ENCODE measurements around the gene FXYD5. TPM values are rescaled to one million over a fixed set of nuclear protein-coding genes. Genes with fewer than 3 reads are reported as not detected.
A peak's percentile ranks its signal among the peaks of the same experiment; 100 is the strongest.

Gene FXYD5
- total RNA-seq, 1 experiment from 2014 or later, result 100 TPM

- H3K27me3 ChIP-seq (ENCODE audit: insufficient read depth, low read length), result no peaks in the 10 kb centered on the region
- H2BK5ac ChIP-seq (ENCODE audit: insufficient read length, low read length), result no peak overlapping the region
- H3K79me1 ChIP-seq (ENCODE audit: insufficient read depth, low read depth, low read length, poor library complexity, severe bottlenecking), result no peaks in the 10 kb centered on the region
- H3K4me1 Mint-ChIP-seq, result peaks cover 21 to 26% of the 10 kb centered on the region in 2 experiments; a peak in 3 of 4 replicates
- DNase-seq, result peak; percentile 51
- no peaks in the 10 kb centered on the region for H3K9me3 Mint-ChIP-seq
- no peak overlapping the region for H3K23ac ChIP-seq (ENCODE audit: insufficient read length, low read depth, low read length)
- no peak overlapping the region for H3K18ac ChIP-seq (ENCODE audit: insufficient read length, low read depth, low read length)
- H2AFZ ChIP-seq (ENCODE audit: low read length), result no peak overlapping the region
- H2BK20ac ChIP-seq (ENCODE audit: low read depth, low read length, poor library complexity, severe bottlenecking), result no peak overlapping the region
- no peak for TF ChIP-seq CTCF (conservative IDR thresholded peaks at IDR 0.05)
- no peak overlapping the region for H2BK12ac ChIP-seq (ENCODE audit: insufficient read length, low read depth, low read length)
- H3K36me3 Mint-ChIP-seq (ENCODE audit: insufficient read depth in 1 of 3, low read depth in 3 of 3), result no peaks in the 10 kb centered on the region
- no peak overlapping the region for H3K4me3 Mint-ChIP-seq
- H3T11ph ChIP-seq (ENCODE audit: low read length), result no peak overlapping the region
- no peak overlapping the region for H2BK15ac ChIP-seq (ENCODE audit: low read depth, low read length)
- H4K20me1 ChIP-seq (ENCODE audit: control insufficient read depth, insufficient read depth, insufficient read length), result no peaks in the 10 kb centered on the region
- H2AK5ac ChIP-seq (ENCODE audit: insufficient read length, low read length), result no peak overlapping the region
- H3K27ac ChIP-seq (ENCODE audit: insufficient read length, low read depth, low read length), result no peak overlapping the region
- no peak overlapping the region for H3K14ac ChIP-seq (ENCODE audit: insufficient read depth, low read length)
- no peak overlapping the region for H2BK120ac ChIP-seq (ENCODE audit: low read depth, low read length, poor library complexity, severe bottlenecking)
- H3K56ac ChIP-seq (ENCODE audit: insufficient read length, low read depth, low read length), result no peak overlapping the region
- no peaks in the 10 kb centered on the region for H3K9me3 ChIP-seq (ENCODE audit: control insufficient read depth, low read depth, low read length)
- H4K91ac ChIP-seq (ENCODE audit: insufficient read length, low read depth, low read length), result no peak overlapping the region
- no peak overlapping the region for H3K4me2 ChIP-seq (ENCODE audit: insufficient read depth, insufficient read length, low read length)
- no peak overlapping the region for H3K27ac Mint-ChIP-seq
- no peak overlapping the region for H3K9ac ChIP-seq (ENCODE audit: extremely low read depth, insufficient read length, low read length)
- no peak overlapping the region for H3K4ac ChIP-seq (ENCODE audit: low read depth, low read length)
- H3K27me3 Mint-ChIP-seq (ENCODE audit: low read depth), result peaks cover 9% of the 10 kb centered on the region
- no peaks in the 10 kb centered on the region for H3K23me2 ChIP-seq (ENCODE audit: insufficient read length, low read depth, low read length, poor library complexity, severe bottlenecking)
- WGBS (ENCODE audit: extremely low coverage, insufficient read length, low lambda C conversion rate), result no CpG with 5 or more reads among the region's 20 CpGs
- no peaks in the 10 kb centered on the region; the same call in 1 of the 2 replicates for H3K4me1 ChIP-seq (ENCODE audit: insufficient read depth, low read length)
- no peak overlapping the region for H4K5ac ChIP-seq (ENCODE audit: insufficient read length, low read depth, low read length)
- no peak overlapping the region for H4K8ac ChIP-seq (replicated peaks; ENCODE audit: insufficient read length, low read depth, low read length)
- H3K79me2 ChIP-seq (ENCODE audit: insufficient read depth, low read length), result no peaks in the 10 kb centered on the region
These were observed 27.9 kb upstream of the FXYD5 start for GRCh38 chr19:35126624-35126959.
